Kidney capillary endothelial cell (primary cell): ENCODE results near the gene HMG20B.
"Not testable (repeated sequence)": the region's sequence is repeated elsewhere in the genome, so short reads cannot be mapped to it uniquely, and the experiment has no call there.

Experiments
- DNase-seq: peaks from one replicate; pipeline ENCODE4 v3.0.0-alpha.2; 2018; ENCODE audit warnings: low spot score

The HMG20B gene

DNA sequence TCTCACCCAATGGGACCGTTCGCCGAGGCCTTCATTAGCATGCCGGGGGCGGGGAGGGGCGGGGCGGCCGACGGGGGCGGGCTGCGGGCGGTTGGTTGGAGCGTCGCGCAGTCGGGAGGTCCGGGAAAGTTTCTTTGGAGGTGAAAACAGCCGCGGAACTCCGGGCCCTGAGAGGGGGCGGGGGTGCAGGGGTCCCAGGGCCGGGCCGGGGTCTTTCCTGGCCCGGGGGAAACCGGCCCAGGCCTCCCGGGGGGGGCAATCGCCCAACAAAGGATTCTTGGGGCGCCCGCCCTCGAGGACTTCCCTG, at the start of gene HMG20B:
Gene HMG20B, plus strand, starts transcription at position 90 of the 307 bp plus-strand sequence. CDS start 366 bp downstream, outside the sequence.
- no peak for DNase-seq

DNA sequence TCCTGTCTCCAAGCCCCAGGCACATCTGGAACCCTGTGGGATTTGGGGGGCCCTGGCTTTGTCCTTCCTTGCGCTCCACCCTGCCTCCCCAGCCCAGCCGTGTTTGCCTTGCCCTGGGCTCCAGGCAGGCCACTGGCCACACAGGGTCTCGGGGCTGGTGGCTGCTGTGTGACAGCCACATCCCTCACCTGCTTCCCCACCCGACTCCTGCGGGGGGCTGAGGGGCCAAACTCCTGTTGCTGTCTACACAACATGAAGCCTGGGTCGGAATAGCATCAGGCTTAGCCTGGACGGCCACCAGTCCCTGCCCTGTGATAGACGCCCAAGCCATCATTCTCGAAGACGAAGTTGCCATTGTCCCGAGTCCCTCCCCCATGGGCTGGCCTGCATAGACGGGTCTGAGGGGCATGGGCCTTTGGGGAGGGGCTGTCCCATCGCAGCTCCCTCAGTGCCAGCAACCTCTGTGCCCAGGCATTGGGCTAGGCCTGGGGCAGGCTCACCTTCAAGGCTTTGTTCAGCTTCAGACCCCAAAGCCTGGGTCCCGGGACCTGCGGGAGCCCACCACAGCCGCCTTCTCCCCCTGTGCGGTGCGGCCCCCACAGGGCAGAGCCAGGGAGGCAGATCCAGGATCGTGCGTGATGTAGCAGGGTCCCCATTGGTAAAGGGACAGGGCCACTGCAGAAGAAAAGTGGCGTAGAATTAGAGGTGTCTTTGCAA, 49.2 kb upstream of the HMG20B start:
- DNase-seq = no peak

DNA sequence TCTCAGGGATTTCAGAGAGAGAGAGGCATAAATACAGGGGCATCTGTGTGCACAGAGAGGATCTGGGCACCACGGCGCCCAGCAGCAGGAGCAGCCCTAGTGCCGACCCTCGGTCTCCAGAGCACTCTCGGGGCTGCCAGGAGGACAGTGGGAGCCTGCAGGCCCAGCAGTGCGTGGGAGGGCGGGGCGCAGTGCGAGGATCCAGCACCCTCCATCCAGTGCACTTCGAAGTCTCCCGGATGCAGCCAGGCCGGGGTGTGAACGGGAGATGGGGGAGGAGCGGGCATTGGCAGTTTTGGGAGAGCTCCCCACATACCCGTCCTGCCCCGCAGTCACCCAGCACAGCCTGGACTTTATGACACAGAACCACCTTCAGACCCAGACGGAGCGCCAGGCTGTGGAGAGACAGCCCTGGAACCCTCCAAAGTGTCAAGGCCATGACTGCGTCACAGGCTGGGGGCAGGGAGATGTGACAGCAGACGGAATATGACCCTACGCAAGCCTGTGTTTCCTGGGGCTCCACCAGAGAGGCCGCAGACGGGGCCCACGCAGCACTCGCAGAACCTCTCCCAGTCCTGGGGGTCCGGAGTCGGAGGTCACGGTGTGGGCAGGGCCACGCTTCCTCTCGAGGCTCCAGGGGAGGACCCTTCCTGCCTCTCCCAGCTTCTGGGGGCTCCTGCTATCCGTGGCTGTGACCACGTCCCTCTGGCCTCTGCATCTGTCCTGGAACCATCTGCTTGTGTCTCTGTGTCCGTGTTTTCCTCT, 48.5 kb upstream of the HMG20B start:
- DNase-seq = no peak

DNA sequence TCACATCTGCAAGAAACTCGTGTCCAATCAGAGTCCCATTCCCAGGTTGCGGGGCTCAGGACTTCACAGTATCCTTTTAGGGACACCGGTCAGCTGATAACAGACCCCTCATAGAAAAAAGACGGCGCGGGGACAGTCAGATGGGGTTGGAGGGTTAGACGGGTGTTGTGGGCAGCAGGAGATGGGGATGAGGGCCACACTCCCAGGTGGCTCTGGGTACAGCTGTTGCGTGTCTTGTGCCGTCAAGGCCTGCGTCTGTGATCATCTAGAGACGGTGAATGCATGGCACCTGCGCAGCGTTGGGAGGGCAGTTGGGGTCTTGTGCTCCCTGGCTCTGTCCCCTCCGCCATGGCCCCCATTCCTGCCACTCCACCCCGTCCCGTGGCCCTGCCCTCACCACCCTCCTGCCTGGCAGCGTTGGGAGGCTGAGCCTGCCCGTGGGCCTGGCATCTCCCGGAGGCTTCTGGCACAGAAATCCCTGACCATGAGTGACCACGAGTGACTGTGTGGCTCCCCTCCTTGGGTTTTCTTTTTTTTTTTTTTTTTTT, 47.8 kb upstream of the HMG20B start:
- DNase-seq = no peak

DNA sequence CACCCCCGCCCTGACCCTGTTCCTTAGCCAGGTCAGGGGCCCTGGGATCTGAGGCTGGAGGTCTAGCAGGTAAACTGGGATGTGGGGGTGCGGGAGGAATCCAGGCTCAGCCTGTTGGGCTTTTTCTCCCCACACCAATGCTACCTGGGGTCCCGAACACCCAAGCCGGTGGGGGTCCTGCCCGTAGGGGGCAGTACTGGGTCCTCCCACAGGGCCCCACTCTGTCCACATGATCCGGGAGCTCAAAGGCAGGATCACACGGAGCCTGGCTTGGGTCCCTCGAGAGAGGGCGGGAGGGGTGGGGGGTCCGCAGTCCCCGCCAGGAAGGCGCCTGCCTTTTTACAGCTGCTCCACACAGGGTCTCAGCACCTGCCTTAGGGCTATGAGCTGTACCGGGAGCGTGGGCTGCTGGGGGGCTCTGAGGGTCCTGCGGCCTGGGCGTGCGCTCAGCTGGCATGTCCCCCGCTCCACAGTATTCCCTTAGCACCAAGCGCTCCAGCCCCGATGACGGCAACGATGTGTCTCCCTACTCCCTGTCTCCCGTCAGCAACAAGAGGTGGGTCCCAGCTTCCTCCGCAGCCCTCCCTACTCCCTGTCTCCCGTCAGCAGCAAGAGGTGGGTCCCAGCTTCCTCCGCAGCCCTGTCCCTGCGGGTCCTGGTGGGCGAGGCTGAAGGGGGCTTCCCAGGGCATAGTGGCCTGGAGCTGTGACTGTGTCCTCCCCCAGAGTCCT, 46.1 kb upstream of the HMG20B start:
- DNase-seq = no peak

DNA sequence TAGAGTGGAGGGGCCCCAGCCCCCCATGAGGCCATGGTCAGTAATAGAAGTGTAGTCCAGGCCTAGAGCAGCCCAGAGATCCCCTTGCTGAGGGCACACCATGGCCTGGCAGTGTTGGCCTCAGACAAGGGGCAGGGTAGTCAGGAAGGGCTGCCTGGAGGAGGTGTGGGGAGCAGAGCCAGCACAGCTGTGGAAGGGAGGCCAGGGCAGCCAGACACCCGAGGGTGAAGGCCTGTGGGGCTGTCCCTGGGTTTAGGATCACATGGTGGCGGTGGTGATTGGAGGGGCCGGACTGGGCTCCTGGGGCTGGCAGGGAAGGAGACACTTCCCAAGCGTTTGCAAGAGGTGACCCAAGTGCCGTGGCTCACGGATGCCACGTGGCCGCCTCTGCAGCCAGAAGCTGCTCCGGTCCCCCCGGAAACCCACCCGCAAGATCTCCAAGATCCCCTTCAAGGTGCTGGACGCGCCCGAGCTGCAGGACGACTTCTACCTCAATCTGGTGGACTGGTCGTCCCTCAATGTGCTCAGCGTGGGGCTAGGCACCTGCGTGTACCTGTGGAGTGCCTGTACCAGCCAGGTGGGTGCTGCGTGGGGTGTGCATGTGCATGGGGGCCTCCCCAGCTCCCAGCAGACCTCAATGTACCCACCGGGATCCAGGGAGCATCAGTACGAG, 45.4 kb upstream of the HMG20B start:
- DNase-seq = no peak

DNA sequence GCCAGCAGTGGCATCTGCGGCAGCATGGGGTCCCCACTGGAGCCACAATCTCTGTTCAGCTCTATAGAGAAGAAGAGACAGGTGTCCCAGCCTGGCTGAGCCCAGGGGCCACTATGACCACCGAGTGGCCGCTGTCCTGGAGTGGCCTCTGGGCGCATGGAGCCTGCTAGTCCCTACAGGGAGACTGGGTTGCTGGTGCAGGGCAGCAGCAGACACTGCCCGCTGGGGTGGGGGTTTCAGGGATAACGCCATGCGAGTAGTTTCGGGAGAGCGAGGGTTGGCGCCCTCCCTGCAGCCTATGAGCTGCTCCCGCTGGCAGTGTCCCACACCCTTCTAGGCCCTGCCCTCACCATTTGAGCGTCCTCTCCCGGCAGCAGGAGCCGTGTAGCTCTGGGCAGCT, 44.7 kb upstream of the HMG20B start:
- no peak for DNase-seq

DNA sequence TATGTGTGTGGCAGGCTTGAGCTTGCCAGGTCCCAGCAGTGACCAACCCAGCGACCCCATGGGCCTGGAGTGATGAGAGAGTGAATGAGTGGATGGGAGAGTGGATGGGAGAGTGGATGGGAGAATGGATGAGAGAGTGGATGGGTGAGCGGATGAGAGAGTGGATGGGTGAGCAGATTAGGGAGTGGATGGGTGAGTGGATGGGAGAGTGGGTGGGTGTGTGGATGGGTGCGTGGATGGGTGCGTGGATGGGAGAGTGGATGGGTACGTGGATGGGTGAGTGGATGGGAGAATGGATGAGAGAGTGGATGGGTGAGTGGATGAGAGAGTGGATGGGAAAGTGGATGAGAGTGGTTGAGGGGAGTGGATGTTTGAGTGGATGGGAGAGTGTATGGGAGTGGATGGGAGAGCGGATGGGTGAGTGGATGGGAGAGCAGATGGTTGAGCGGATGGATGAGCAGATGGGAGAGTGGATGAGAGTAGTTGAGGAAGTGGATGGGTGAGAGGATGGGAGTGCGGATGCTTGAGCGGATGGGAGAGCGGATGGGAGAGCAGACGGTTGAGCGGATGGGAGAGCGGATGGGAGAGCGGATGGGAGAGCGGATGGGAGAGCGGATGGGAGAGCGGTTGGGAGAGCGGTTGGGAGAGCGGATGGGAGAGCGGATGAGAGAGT, 44.1 kb upstream of the HMG20B start:
- DNase-seq = no peak

DNA sequence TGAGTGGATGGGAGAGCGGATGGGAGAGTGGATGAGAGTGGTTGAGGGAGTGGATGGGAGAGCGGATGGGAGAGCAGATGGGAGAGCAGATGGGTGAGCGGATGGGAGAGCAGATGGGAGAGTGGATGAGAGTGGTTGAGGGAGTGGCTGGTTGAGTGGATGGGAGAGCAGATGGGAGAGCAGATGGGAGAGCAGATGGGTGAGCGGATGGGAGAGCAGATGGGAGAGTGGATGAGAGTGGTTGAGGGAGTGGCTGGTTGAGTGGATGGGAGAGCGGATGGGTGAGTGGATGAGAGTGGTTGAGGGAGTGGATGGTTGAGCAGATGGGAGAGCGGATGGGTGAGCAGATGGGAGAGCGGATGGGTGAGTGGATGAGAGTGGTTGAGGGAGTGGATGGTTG, 43.4 kb upstream of the HMG20B start:
- DNase-seq = not testable (repeated sequence)

DNA sequence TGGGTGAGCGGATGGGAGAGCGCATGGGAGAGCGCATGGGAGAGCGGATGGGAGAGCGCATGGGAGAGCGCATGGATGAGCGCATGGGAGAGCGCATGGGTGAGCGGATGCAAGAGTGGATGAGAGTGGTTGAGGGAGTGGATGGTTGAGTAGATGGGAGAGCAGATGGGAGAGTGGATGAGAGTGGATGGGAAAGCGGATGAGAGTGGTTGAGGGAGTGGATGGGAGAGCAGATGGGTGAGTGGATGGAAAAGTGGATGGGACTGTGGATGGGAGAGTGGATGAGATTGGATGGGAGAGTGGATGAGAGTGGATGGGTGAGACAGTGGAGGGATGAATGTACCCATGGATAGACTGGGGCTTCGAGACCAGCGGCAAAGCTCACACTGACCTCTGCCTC, 42.4 kb upstream of the HMG20B start:
- no peak for DNase-seq

DNA sequence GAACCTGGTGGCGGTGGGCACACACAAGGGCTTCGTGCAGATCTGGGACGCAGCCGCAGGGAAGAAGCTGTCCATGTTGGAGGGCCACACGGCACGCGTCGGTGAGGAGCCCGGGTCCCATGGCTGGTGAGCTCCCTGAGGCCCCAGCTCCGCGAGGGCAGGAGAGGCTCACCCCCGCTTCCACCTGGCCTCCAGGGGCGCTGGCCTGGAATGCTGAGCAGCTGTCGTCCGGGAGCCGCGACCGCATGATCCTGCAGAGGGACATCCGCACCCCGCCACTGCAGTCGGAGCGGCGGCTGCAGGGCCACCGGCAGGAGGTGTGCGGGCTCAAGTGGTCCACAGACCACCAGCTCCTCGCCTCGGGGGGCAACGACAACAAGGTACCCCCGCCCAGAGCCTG, 41.0 kb upstream of the HMG20B start:
- DNase-seq = no peak

DNA sequence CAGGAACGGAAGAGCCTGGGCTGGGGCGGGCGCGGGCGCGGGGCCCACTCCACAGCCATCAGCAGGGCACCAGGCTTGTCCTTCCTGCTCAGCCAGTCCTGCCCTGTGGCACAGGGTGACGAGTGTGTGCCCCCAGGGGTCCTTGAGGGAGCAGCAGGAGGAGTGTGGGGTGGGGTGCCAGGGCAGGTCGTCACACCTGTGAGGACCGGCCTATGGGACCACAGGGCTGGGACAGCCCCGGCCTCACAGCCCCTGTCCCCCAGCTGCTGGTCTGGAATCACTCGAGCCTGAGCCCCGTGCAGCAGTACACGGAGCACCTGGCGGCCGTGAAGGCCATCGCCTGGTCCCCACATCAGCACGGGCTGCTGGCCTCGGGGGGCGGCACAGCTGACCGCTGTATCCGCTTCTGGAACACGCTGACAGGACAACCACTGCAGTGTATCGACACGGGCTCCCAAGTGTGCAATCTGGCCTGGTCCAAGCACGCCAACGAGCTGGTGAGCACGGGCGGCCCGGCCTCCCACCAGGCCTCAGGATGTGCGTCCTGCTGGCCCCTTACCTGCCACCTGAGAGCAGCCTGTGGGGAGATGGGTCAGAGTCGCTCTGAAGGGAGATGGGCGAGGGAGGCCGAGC, 40.5 kb upstream of the HMG20B start:
- no peak for DNase-seq

DNA sequence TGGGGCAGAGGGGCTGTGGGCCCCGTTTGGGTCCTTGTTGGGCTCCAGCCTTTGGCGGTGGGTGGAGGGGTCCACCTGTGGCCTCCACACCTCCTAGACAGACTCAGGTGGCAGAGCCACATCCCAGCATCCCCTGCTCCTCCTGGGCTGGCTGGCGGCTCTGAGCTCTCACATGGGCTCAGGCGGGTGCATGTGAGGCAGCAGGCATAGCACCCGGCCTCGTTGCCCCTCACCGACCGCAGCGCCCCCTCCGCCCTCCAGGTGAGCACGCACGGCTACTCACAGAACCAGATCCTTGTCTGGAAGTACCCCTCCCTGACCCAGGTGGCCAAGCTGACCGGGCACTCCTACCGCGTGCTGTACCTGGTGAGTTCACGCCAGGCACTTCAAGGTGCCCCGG, 39.7 kb upstream of the HMG20B start:
- DNase-seq = no peak

DNA sequence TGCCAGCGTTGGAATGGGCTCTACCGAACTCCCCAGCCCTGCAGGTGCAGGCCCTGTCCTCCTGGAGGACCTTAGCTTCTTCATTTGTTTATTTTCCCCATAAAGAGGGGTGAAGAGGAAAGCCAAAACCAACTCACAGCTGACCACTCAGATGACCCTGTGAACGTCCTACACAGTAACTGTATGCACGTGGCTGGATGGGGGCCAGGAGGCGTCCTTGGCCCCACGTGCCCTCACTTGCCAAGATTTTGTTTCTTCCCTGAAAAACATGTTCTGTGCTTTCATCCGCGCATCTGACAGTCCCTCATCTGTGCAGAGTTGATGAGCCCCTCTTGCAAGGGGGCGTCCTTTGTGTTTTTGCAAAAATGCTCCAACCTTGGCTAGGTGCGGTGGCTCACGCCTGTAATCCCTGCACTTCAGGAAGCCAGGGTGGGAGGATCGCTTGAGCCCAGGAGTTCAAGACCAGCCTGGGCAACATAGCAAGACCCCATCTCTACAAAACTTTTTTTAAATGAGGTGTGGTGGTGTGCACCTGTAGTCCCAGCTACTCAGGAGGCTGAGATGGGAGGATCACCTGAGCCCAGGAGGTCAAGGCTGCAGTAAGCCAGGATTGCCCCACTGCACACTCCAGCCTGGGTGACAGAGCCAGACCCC, 39.1 kb upstream of the HMG20B start:
- no peak for DNase-seq

DNA sequence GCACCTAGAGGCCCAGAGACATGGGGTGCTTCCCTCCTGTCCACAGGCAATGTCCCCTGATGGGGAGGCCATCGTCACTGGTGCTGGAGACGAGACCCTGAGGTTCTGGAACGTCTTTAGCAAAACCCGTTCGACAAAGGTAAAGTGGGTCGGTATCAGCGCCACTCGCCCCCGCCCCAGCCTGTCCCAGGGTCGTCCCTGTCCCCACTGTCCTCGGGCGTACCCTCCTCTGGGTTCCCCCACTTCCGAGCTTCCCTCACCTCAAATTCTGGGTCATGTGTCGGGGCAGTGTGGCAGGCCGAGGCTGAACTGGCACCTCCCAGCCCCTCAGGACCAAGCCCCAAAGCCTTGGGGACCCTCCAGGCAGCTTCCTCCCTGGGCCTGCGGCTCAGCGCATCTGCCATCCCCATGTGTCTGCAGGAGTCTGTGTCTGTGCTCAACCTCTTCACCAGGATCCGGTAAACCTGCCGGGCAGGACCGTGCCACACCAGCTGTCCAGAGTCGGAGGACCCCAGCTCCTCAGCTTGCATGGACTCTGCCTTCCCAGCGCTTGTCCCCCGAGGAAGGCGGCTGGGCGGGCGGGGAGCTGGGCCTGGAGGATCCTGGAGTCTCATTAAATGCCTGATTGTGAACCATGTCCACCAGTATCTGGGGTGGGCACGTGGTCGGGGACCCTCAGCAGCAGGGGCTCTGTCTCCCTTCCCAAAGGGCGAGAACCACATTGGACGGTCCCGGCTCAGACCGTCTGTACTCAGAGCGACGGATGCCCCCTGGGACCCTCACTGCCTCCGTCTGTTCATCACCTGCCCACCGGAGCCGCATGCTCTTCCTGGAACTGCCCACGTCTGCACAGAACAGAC, 38.1 kb upstream of the HMG20B start:
- no peak for DNase-seq

DNA sequence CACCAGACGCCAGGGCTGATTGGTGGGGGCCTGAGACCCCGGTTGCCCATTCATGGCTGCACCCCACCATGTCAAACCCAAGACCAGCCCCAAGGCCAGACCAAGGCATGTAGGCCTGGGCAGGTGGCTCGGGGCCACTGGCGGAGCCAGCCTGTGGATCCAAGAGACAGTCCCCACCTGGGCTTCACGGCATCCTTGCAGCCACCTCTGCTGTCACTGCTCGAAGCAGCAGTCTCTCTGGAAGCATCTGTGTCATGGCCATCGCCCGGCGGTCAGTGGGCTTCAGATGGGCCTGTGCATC, 37.6 kb upstream of the HMG20B start:
- no peak for DNase-seq

DNA sequence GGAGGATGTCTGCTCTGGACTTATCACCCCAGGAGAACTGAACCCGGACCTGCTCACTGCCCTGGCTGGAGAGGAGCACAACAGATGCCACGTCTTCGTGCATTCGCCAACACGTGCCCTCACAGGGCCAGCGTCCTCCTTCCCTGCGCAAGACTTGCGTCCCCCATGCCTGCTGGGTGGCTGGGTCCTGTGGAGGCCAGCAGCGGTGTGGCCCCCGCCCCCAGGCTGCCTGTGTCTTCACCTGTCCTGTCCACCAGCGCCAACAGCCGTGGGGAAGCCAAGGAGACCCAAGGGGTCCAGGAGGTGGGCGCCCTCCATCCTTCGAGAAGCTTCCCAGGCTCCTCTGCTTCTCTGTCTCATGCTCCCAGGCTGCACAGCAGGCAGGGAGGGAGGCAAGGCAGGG, 37.2 kb upstream of the HMG20B start:
- DNase-seq = no peak

DNA sequence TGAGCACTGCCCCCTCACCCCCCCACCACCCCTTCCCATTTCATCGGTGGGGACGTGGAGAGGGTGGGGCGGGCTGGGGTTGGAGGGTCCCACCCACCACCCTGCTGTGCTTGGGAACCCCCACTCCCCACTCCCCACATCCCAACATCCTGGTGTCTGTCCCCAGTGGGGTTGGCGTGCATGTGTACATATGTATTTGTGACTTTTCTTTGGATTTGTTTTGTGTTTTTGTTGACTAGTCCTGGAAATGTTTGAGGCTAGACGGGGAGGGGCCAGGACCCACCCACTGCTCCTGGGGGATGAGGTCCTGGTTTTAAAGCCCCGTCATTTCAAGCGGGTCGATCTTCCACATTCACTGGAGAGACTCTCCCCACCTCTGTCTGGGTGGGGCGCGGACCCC, 36.8 kb upstream of the HMG20B start:
- DNase-seq = no peak

DNA sequence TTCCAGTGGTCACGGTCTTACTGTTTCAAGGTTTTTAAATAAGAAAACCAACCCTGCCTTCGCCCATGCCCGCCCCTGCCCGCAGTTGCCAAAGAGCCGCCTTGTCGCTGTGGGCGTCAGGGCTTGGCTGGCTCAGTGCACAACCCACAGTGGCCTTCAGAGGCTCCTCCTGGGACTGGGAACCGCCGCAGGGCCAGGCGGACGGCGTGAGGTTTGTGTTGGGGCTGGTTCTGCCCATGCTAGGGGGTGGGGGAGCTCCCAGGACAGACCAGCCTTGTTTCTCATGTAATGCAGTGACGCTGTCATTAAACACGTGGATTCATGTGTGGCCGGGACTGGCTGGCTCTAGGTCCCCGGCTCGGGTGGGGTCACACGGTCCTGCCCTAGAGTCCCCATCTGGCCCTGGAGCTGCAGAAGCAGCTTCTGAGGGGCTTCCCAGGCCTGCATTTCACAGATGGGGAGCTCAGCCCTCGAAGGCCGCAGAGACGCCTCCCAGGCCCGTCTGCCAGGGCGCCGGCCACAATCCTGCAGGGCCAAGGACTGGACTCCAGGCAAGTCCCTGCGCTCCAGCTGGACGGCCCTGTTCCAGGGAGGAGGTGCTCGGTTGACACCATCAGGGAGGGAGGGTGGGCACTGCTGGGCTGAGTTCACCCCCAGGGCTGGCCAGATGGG, 36.2 kb upstream of the HMG20B start:
- DNase-seq = no peak

DNA sequence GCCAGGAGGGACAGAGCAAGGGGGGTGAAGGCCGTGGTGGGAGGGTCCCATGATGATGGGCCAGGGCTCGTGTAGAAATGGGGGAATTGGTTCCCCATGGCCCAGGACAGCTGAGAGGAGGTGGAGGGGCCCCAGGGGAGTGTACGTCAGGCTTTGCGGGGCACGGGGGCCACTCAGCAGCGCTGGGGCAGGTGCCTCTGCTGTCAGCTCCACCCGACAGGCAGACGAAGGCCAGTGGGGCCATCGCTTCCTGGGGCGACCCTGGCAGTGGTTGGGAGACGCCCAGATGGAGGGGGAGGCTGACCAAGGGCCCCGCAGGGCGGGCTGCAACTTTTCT, 35.7 kb upstream of the HMG20B start:
- DNase-seq = no peak
